Neural cell (in vitro differentiated cells): Measurements from ENCODE around the gene NCS1. TPM values are rescaled to one million over a fixed set of nuclear protein-coding genes. Genes with fewer than 3 reads are reported as not detected.

Source experiments
- H2AFZ ChIP-seq: fragments of 200-600, 300-800 bp; sonication (generic), shearing (Covaris generic); 2 replicates; pipeline ENCODE4 v1.6.0; 2014; ENCODE audit warnings: low read depth, mild to moderate bottlenecking, antibody characterized with exemption, low read length, moderate library complexity
- H3F3A ChIP-seq: fragments of 200-600 bp; shearing (Covaris generic); 2 replicates; pipeline ENCODE4 v1.6.1; 2016; ENCODE audit warnings: mild to moderate bottlenecking, moderate library complexity, mixed read lengths, antibody characterized with exemption, low read length; ENCODE audit not compliant: insufficient read depth, poor library complexity, severe bottlenecking
- H3K27ac ChIP-seq: fragments of 200-600, 300-800 bp; sonication (generic), shearing (Covaris generic); 2 replicates; pipeline ENCODE4 v1.5.1; 2014; ENCODE audit warnings: mild to moderate bottlenecking, low read length, moderate library complexity
- H3K27me3 ChIP-seq: fragments of 300-800, 200-600 bp; sonication (generic), shearing (Covaris generic); 2 replicates; pipeline ENCODE4 v1.6.0; 2014; ENCODE audit warnings: mild to moderate bottlenecking, low read depth, low read length, moderate library complexity; ENCODE audit not compliant: insufficient read depth
- H3K36me3 ChIP-seq: fragments of 300-800, 200-600 bp; sonication (generic), shearing (Covaris generic); 2 replicates; pipeline ENCODE4 v1.5.1; 2014; ENCODE audit warnings: mild to moderate bottlenecking, antibody characterized with exemption, low read length, moderate library complexity; ENCODE audit not compliant: insufficient read depth
- H3K4me2 ChIP-seq: fragments of 300-800, 200-600 bp; sonication (generic), shearing (Covaris generic); 2 replicates; pipeline ENCODE4 v1.6.0; 2014; ENCODE audit warnings: mild to moderate bottlenecking, low read length
- H3K4me3 ChIP-seq: fragments of 300-800, 200-600 bp; sonication (generic), shearing (Covaris generic); 2 replicates; pipeline ENCODE4 v1.5.1; 2014; ENCODE audit warnings: mild to moderate bottlenecking, low read length, moderate library complexity
- H3K79me2 ChIP-seq: fragments of 200-600 bp; shearing (Covaris generic); replicated peaks from 2 replicates; pipeline ENCODE4 v1.6.0; 2014; ENCODE audit warnings: mild to moderate bottlenecking, low read length, moderate library complexity; ENCODE audit not compliant: insufficient read depth
- H3K9ac ChIP-seq: fragments of 300-800, 200-600 bp; sonication (generic), shearing (Covaris generic); 2 replicates; pipeline ENCODE4 v1.6.1; 2016; ENCODE audit warnings: mild to moderate bottlenecking, low read length, mixed read lengths
- H3K9me2 ChIP-seq: fragments of 200-600 bp; shearing (Covaris generic); 2 replicates; pipeline ENCODE4 v1.6.1; 2016; ENCODE audit warnings: mild to moderate bottlenecking, low read length, mixed read lengths; ENCODE audit not compliant: insufficient read depth
- H3K9me3 ChIP-seq: fragments of 200-600, 300-800 bp; sonication (generic), shearing (Covaris generic); 2 replicates; pipeline ENCODE4 v1.6.1; 2016; ENCODE audit warnings: mild to moderate bottlenecking, mixed run types, low read length, moderate library complexity, mixed read lengths
- H4K20me1 ChIP-seq: fragments of 200-600 bp; shearing (Covaris generic); 2 replicates; pipeline ENCODE4 v1.6.1; 2016; ENCODE audit warnings: mild to moderate bottlenecking, mixed run types; ENCODE audit not compliant: insufficient read depth
- CTCF ChIP-seq: fragments of 450-650 bp; IDR thresholded peaks from 2 replicates; pipeline ENCODE4 v1.5.1; 2014; ENCODE audit warnings: antibody characterized with exemption, mild to moderate bottlenecking, moderate library complexity; ENCODE audit not compliant: poor library complexity, severe bottlenecking
- EP300 ChIP-seq: fragments of 450-650 bp; conservative IDR thresholded peaks from 2 replicates; pipeline ENCODE4 v1.6.1; 2014; ENCODE audit warnings: antibody characterized with exemption, mild to moderate bottlenecking, moderate library complexity; ENCODE audit not compliant: poor library complexity, severe bottlenecking
- EZH2 ChIP-seq: fragments of 200-600, 300-800 bp; shearing (Covaris generic), sonication (generic); IDR thresholded peaks from 2 replicates; pipeline ENCODE4 v1.6.1; 2014; ENCODE audit warnings: antibody characterized with exemption, low read length, borderline replicate concordance, mild to moderate bottlenecking; ENCODE audit not compliant: insufficient read depth, poor library complexity, severe bottlenecking
- MXI1 ChIP-seq: fragments of 450-650 bp; conservative IDR thresholded peaks from 2 replicates; pipeline ENCODE4 v1.6.1; 2014; ENCODE audit warnings: antibody characterized with exemption, mild to moderate bottlenecking; ENCODE audit not compliant: poor library complexity, severe bottlenecking
- POLR2AphosphoS5 ChIP-seq: IDR thresholded peaks from 2 replicates; pipeline ENCODE4 v1.6.1; 2012
- RAD21 ChIP-seq: fragments of 450-650 bp; conservative IDR thresholded peaks from 2 replicates; pipeline ENCODE4 v1.6.1; 2014; ENCODE audit warnings: antibody characterized with exemption, mild to moderate bottlenecking, moderate library complexity
- SMC3 ChIP-seq: fragments of 450-650 bp; conservative IDR thresholded peaks from 2 replicates; pipeline ENCODE4 v1.6.1; 2014; ENCODE audit warnings: antibody characterized with exemption, mild to moderate bottlenecking, moderate library complexity; ENCODE audit not compliant: poor library complexity
- TAF1 ChIP-seq: IDR thresholded peaks from 2 replicates; pipeline ENCODE4 v1.6.1; 2012; ENCODE audit warnings: low read depth
- polyA plus RNA-seq: library from polyadenylated mRNA; depleted of rRNA; stranded (reverse); fragments of >200 nt; gene quantifications from 2 replicates; pipeline ENCODE4 v1.2.3, GENCODE V29; 2014
- TF ChIP-seq, protein P1 (sequence below): IDR thresholded peaks from 2 replicates; pipeline ENCODE4 v1.6.1; 2012; ENCODE audit warnings: borderline replicate concordance

NCS1 gene
- polyA plus RNA-seq, 1 donor from 2014 or later: 73.3 TPM

- Histone ChIP-seq H3K27ac (no peak overlapping the region), H3K36me3 (no peaks in the 10 kb centered on the region), H3F3A (no peaks in the 10 kb centered on the region), H4K20me1 (peaks cover 3% of the 10 kb centered on the region), H3K27me3 (no peaks in the 10 kb centered on the region), H2AFZ (no peak overlapping the region), H3K4me3 (no peak overlapping the region), H3K79me2 (no peaks in the 10 kb centered on the region), H3K9ac (no peak overlapping the region), H3K9me2 (no peaks in the 10 kb centered on the region), H3K4me2 (no peak overlapping the region), H3K9me3 (no peaks in the 10 kb centered on the region)
- TF ChIP-seq SMC3 (no peak), EP300 (no peak), CTCF (no peak), EZH2 (no peak), RAD21 (no peak), TAF1 (no peak), POLR2AphosphoS5 (no peak), MXI1 (no peak)
- TF ChIP-seq, protein P1, sequence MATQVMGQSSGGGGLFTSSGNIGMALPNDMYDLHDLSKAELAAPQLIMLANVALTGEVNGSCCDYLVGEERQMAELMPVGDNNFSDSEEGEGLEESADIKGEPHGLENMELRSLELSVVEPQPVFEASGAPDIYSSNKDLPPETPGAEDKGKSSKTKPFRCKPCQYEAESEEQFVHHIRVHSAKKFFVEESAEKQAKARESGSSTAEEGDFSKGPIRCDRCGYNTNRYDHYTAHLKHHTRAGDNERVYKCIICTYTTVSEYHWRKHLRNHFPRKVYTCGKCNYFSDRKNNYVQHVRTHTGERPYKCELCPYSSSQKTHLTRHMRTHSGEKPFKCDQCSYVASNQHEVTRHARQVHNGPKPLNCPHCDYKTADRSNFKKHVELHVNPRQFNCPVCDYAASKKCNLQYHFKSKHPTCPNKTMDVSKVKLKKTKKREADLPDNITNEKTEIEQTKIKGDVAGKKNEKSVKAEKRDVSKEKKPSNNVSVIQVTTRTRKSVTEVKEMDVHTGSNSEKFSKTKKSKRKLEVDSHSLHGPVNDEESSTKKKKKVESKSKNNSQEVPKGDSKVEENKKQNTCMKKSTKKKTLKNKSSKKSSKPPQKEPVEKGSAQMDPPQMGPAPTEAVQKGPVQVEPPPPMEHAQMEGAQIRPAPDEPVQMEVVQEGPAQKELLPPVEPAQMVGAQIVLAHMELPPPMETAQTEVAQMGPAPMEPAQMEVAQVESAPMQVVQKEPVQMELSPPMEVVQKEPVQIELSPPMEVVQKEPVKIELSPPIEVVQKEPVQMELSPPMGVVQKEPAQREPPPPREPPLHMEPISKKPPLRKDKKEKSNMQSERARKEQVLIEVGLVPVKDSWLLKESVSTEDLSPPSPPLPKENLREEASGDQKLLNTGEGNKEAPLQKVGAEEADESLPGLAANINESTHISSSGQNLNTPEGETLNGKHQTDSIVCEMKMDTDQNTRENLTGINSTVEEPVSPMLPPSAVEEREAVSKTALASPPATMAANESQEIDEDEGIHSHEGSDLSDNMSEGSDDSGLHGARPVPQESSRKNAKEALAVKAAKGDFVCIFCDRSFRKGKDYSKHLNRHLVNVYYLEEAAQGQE: no peak
Measured at GRCh38 chr9:130219661-130220096, 47.5 kb downstream of the NCS1 start.

GRCh38 chr9:130220352-130220751 lies 48.1 kb downstream of the NCS1 start:
- no peak for TF ChIP-seq EP300
- Histone ChIP-seq H4K20me1 (peaks cover 3% of the 10 kb centered on the region), H3K79me2 (no peaks in the 10 kb centered on the region), H3K9me2 (no peaks in the 10 kb centered on the region), H3K9me3 (no peaks in the 10 kb centered on the region), H3K27ac (no peak overlapping the region), H3K9ac (no peak overlapping the region), H3K4me2 (no peak overlapping the region), H3K27me3 (no peaks in the 10 kb centered on the region), H2AFZ (no peak overlapping the region), H3F3A (no peaks in the 10 kb centered on the region), H3K36me3 (peaks cover 3% of the 10 kb centered on the region), H3K4me3 (no peak overlapping the region)

DNA sequence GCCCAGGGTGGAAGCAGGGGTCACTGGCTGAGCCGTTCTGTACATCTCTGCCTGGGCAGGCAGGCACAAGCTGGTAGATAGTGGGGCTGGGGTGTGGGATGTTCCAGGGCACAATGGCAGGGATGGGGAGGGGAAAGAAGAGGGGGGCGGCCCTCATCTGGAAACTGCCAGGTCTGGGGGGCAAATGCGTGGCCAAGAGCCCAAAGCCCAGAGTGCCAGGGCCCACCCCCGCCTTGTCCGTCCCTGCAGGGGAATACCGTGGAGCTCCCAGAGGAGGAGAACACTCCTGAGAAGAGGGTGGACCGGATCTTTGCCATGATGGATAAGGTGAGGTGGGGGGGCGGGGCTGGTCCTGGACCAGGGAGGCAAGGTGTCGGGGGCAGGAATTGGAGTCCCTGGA lies 50.6 kb downstream of the NCS1 start:
- TF ChIP-seq SMC3 (no peak), EZH2 (no peak), EP300 (no peak), TAF1 (no peak), POLR2AphosphoS5 (no peak), CTCF (no peak), MXI1 (no peak)
- Histone ChIP-seq H3K27ac (no peak overlapping the region), H3K9me2 (no peaks in the 10 kb centered on the region), H3K27me3 (no peaks in the 10 kb centered on the region), H3K9me3 (peaks cover 5% of the 10 kb centered on the region), H3K79me2 (no peaks in the 10 kb centered on the region), H3K4me2 (no peak overlapping the region), H3K4me3 (no peak overlapping the region), H3F3A (no peaks in the 10 kb centered on the region), H3K36me3 (peaks cover 8% of the 10 kb centered on the region), H4K20me1 (no peaks in the 10 kb centered on the region), H3K9ac (no peak overlapping the region), H2AFZ (no peak overlapping the region)
